GM23248 (cell line): ENCODE results near the gene ZC3H18.

Source experiments
- EZH2 ChIP-seq: fragments of 200-600 bp; sonication (generic); IDR thresholded peaks from 2 replicates; pipeline ENCODE4 v1.6.1; 2018; ENCODE audit warnings: antibody characterized with exemption, mild to moderate bottlenecking; ENCODE audit not compliant: insufficient read depth, poor library complexity, severe bottlenecking
- EZH2phosphoT487 ChIP-seq: fragments of 200-600 bp; sonication (generic); IDR thresholded peaks from 2 replicates; pipeline ENCODE4 v1.6.1; 2018; ENCODE audit warnings: antibody characterized with exemption, moderate library complexity, mild to moderate bottlenecking, low read depth; ENCODE audit not compliant: insufficient read depth

GRCh38 chr16:88622866-88623265 is 52.7 kb downstream of the ZC3H18 start:
- TF ChIP-seq EZH2 (no peak), EZH2phosphoT487 (no peak)
